PC-9 (cell line): ENCODE data around the gene PNPO.

ENCODE experiments used
- EZH2 ChIP-seq: fragments of 200-600 bp; sonication (generic); IDR thresholded peaks from 2 replicates; pipeline ENCODE4 v1.8.0; 2017; ENCODE audit warnings: antibody characterized with exemption, low read depth
- TF ChIP-seq, protein P1 (sequence below): fragments of 200-600 bp; sonication (generic); conservative IDR thresholded peaks from 2 replicates; pipeline ENCODE4 v1.6.1; 2017; ENCODE audit warnings: mixed run types, antibody characterized with exemption, mild to moderate bottlenecking, moderate library complexity

GRCh38 chr17:47959825-47960655, 18.7 kb downstream of the PNPO start:
- TF ChIP-seq, protein P1, sequence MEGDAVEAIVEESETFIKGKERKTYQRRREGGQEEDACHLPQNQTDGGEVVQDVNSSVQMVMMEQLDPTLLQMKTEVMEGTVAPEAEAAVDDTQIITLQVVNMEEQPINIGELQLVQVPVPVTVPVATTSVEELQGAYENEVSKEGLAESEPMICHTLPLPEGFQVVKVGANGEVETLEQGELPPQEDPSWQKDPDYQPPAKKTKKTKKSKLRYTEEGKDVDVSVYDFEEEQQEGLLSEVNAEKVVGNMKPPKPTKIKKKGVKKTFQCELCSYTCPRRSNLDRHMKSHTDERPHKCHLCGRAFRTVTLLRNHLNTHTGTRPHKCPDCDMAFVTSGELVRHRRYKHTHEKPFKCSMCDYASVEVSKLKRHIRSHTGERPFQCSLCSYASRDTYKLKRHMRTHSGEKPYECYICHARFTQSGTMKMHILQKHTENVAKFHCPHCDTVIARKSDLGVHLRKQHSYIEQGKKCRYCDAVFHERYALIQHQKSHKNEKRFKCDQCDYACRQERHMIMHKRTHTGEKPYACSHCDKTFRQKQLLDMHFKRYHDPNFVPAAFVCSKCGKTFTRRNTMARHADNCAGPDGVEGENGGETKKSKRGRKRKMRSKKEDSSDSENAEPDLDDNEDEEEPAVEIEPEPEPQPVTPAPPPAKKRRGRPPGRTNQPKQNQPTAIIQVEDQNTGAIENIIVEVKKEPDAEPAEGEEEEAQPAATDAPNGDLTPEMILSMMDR = no peak
- no peak for TF ChIP-seq EZH2
